Cardiac muscle cell (in vitro differentiated cells and primary cell): Measurements from ENCODE around the gene ASB18. TPM values are rescaled to one million over a fixed set of nuclear protein-coding genes. Genes with fewer than 3 reads are reported as not detected.

ENCODE experiments used
- DNase-seq, 2 donors: peaks; one replicate each; pipeline versions ENCODE4 v3.0.0 to v3.0.0-alpha.2; 2010 to 2017; ENCODE audit warnings: low read depth in 1 of 2, low spot score in 1 of 2
- H3K27ac ChIP-seq: fragments of 200-600 bp; sonication (generic); 2 replicates; pipeline ENCODE4 v1.5.1; 2016
- H3K27me3 ChIP-seq: fragments of 200-600 bp; sonication (generic); 2 replicates; pipeline ENCODE4 v1.6.0; 2016; ENCODE audit warnings: control low read depth
- H3K36me3 ChIP-seq: fragments of 200-600 bp; sonication (generic); 2 replicates; pipeline ENCODE4 v1.5.1; 2016; ENCODE audit warnings: control low read depth
- H3K4me1 ChIP-seq: fragments of 200-600 bp; sonication (generic); 2 replicates; pipeline ENCODE4 v1.8.1; 2017; ENCODE audit warnings: low read depth, mild to moderate bottlenecking, mixed run types
- H3K4me3 ChIP-seq: fragments of 200-600 bp; sonication (generic); 2 replicates; pipeline ENCODE4 v1.5.1; 2016; ENCODE audit warnings: mild to moderate bottlenecking
- H3K9me3 ChIP-seq: fragments of 200-600 bp; sonication (generic); 2 replicates; pipeline ENCODE4 v1.5.1; 2017; ENCODE audit warnings: low read depth, mild to moderate bottlenecking, control low read depth
- polyA plus RNA-seq: library from polyadenylated mRNA; unstranded; fragments of >200 nt; fragmentation: Nextera tagmentation; extraction: Ambion mirVana; gene quantifications from 2 replicates; pipeline ENCODE4 v1.2.1, GENCODE V29; 2016
- total RNA-seq: library from RNA; depleted of rRNA; stranded (reverse); fragments of >200 nt; gene quantifications from 2 replicates; pipeline ENCODE4 v1.2.3, GENCODE V29; 2016
- TF ChIP-seq, protein P1 (sequence below): IDR thresholded peaks from 2 replicates; pipeline ENCODE4 v1.5.1; 2012; ENCODE audit warnings: low read depth, mild to moderate bottlenecking, low read length

The ASB18 gene
- total and polyA plus RNA-seq, 2 experiments from 2014 or later: 0.70 TPM; not detected in 1

- TF ChIP-seq, protein P1, sequence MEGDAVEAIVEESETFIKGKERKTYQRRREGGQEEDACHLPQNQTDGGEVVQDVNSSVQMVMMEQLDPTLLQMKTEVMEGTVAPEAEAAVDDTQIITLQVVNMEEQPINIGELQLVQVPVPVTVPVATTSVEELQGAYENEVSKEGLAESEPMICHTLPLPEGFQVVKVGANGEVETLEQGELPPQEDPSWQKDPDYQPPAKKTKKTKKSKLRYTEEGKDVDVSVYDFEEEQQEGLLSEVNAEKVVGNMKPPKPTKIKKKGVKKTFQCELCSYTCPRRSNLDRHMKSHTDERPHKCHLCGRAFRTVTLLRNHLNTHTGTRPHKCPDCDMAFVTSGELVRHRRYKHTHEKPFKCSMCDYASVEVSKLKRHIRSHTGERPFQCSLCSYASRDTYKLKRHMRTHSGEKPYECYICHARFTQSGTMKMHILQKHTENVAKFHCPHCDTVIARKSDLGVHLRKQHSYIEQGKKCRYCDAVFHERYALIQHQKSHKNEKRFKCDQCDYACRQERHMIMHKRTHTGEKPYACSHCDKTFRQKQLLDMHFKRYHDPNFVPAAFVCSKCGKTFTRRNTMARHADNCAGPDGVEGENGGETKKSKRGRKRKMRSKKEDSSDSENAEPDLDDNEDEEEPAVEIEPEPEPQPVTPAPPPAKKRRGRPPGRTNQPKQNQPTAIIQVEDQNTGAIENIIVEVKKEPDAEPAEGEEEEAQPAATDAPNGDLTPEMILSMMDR: no peak
- Histone ChIP-seq H3K36me3 (no peaks in the 10 kb centered on the region), H3K27me3 (peaks cover 100% of the 10 kb centered on the region), H3K4me1 (peaks cover 12% of the 10 kb centered on the region), H3K4me3 (peak overlapping the region; percentile 34), H3K9me3 (no peaks in the 10 kb centered on the region), H3K27ac (no peak overlapping the region)
- DNase-seq: no peak
Measured at GRCh38 chr2:236165842-236166795, 98.1 kb downstream of the ASB18 start.

GRCh38 chr2:236164925-236165841 is 99.0 kb downstream of the ASB18 start:
- TF ChIP-seq, protein P1: no peak
- Histone ChIP-seq H3K4me1 (peaks cover 12% of the 10 kb centered on the region), H3K27me3 (peaks cover 100% of the 10 kb centered on the region), H3K4me3 (peak overlapping the region; percentile 40), H3K27ac (no peak overlapping the region), H3K9me3 (no peaks in the 10 kb centered on the region), H3K36me3 (no peaks in the 10 kb centered on the region)
- no peak for DNase-seq

DNA sequence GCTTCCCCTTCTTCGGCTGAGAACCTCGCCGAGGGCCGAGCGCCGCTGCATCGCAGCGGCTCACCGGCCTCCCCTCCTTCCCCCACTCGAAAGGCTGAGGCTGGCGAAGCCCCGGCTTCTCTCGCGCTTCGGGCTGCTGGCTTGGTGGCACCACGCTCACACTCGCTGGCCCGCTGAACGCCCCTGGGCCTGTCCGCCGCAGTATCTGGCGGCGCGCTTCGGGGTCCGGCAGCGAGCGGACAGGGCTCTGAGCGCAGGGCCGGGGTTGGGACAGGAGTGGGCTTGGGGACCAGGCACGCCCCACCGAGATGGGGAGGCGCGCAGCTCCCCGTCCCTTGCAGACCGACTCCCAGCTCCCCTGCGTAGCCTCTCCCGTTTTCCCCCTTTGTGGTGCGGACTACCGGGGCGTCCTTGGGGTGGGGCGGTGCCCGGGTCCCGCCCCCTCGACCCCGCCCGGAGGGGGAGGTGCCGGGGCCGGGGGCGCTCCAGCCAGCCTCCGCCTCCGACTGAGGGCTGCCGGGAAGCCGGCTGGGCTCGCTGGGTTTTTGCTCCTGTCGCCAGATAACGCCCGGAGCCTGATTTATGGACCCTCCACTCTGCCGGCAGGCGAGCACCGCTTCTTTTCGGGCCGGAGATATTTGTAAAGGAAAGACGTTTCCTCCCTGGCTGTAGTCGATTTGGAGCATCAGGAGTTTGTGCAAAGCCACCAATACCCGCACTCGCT is 99.8 kb downstream of the ASB18 start:
- DNase-seq: peak in 1 of 2 donors; percentile 65
- Histone ChIP-seq H3K27ac (no peak overlapping the region), H3K9me3 (no peaks in the 10 kb centered on the region), H3K4me3 (peak overlapping the region; percentile 40), H3K36me3 (no peaks in the 10 kb centered on the region), H3K4me1 (peaks cover 12% of the 10 kb centered on the region), H3K27me3 (peaks cover 100% of the 10 kb centered on the region)
- TF ChIP-seq, protein P1: no peak

- Histone ChIP-seq H3K4me3 (peak overlapping the region; percentile 40), H3K9me3 (no peaks in the 10 kb centered on the region), H3K27ac (no peak overlapping the region), H3K36me3 (no peaks in the 10 kb centered on the region), H3K27me3 (peaks cover 100% of the 10 kb centered on the region), H3K4me1 (peaks cover 12% of the 10 kb centered on the region)
- DNase-seq: no peak
- TF ChIP-seq, protein P1: no peak
Measured at GRCh38 chr2:236163471-236164200, 100.6 kb downstream of the ASB18 start.
